Adrenal gland (tissue), 19 donors: Measurements from ENCODE around the gene IRAK3. TPM values are rescaled to one million over a fixed set of nuclear protein-coding genes. Genes with fewer than 3 reads are reported as not detected.

Experiments used
- DNase-seq, 7 donors: peaks; one replicate each; pipeline ENCODE4 v3.0.0-alpha.2; 2019 to 2020
- H3K27ac ChIP-seq, 5 donors: fragments of 200-600 bp; sonication (generic) in 4 of 5; 1 replicate in 3 of 5; 2 replicates in 2 of 5; pipeline versions ENCODE4 v1.5.1 to v1.8.0; 2016 to 2020; ENCODE audit warnings: mild to moderate bottlenecking in 1 of 5
- H3K27me3 ChIP-seq: fragments of 200-600 bp; 2 replicates; pipeline ENCODE4 v1.8.0; 2021
- H3K36me3 ChIP-seq, 2 donors: fragments of 200-600 bp; replicated peaks in 1 of 2; 1 replicate in 1 of 2; 2 replicates in 1 of 2; pipeline versions ENCODE4 v1.5.1 to v1.8.0; 2018 to 2022
- H3K4me1 ChIP-seq, 2 donors: fragments of 200-600 bp; replicated peaks in 1 of 2; 1 replicate in 1 of 2; 2 replicates in 1 of 2; pipeline versions ENCODE4 v1.5.1 to v1.8.0; 2018 to 2021
- H3K4me3 ChIP-seq, 4 donors: fragments of 200-600 bp; sonication (generic) in 3 of 4; one replicate each; pipeline ENCODE4 v1.5.1; 2016 to 2018
- H3K9me3 ChIP-seq, 3 donors: fragments of 200-600 bp; sonication (generic) in 1 of 3; replicated peaks in 1 of 3; 1 replicate in 2 of 3; 2 replicates in 1 of 3; pipeline versions ENCODE4 v1.5.1 to v1.8.0; 2016 to 2021
- CTCF ChIP-seq, 6 experiments: fragments of 450-650 bp in 4 of 6; fragments of 200-600 bp in 2 of 6; sonication (generic) in 1 of 6; IDR thresholded peaks; 1 replicate in 5 of 6; 2 replicates in 1 of 6; pipeline versions ENCODE4 v1.5.1 to v1.8.0; 2016 to 2021; ENCODE audit warnings: antibody characterized with exemption in 6 of 6, mild to moderate bottlenecking in 2 of 6, moderate library complexity in 1 of 6
- POLR2A ChIP-seq, 2 donors: fragments of 450-650 bp; IDR thresholded peaks; one replicate each; pipeline ENCODE4 v1.6.1; 2017; ENCODE audit warnings: antibody characterized with exemption in 2 of 2, mild to moderate bottlenecking in 2 of 2, moderate library complexity in 1 of 2
- WGBS, 4 donors: extraction: QIAGEN DNeasy Blood & Tissue Kit in 2 of 4; methylation state at CpG; one replicate each; pipeline versions ENCODE4 v1.1.5 to v1.1.7; 2013 to 2017; 5-methylcytosine and 5-hydroxymethylcytosine counted together
- intact Hi-C, 2 donors: fragments of 100-400 bp; cut with DNase I; formaldehyde crosslinking; loops; one replicate each; pipeline versions ENCODE4 v1.14.1 to v1.15.0; 2022 to 2023
- long read RNA-seq, 10 donors: library from polyadenylated mRNA in 3 of 10; unstranded in 2 of 10; stranded (forward) in 1 of 10; transcript quantifications; one replicate each; pipeline ENCODE4 v2.0.0 and lab custom pipeline, GENCODE V29; 2021 to 2026
- polyA plus RNA-seq, 3 donors: library from polyadenylated mRNA; stranded (reverse); fragments of 200-250 nt in 2 of 3; fragments of 350-450 nt in 1 of 3; fragmentation: Illumina TruSeq in 1 of 3; extraction: RNeasy Lipid Tissue Mini Kit (QIAGEN cat#74804) in 1 of 3; gene quantifications; one replicate each; pipeline ENCODE4 v1.2.3, GENCODE V29; 2013 to 2014
- total RNA-seq, 9 donors: library from RNA; depleted of rRNA in 4 of 9; stranded (reverse); fragments of >200 nt in 4 of 9; fragments of 120-200 nt in 1 of 9; fragmentation: NEBNext Ultra II Directional in 1 of 9; extraction: Animal tissue kit (Norgen Biotek cat#: 25700) in 1 of 9; gene quantifications; one replicate each; pipeline versions ENCODE4 v1.1.0 to v1.2.4, GENCODE V29; 2013 to 2023
- donor health status: healthy with polysubstance abuse.
- donor health status: Bipolar disorder and iron deficiency.
- donor health status: DM: yes; HTN: yes; CAD: no.
- donor health status: DM: no; HTN: no; CAD: no.
- donor health status: DM: no; HTN: no; CAD: no.
- donor health status: DM: yes; HTN: yes; CAD: no.

Gene IRAK3
- total RNA-seq (10 to 100 TPM in 5 of 9 donors, 1 to 10 TPM in 4; 3.8 to 29.0 (median 11.5) TPM), polyA plus RNA-seq (1 to 10 TPM; 3.3 to 6.4 (median 4.9) TPM)
- long read RNA-seq, donor 1: 0 reads
- long read RNA-seq, donor 2: 0 reads
- long read RNA-seq, donor 3, full-length matches to known transcripts: 1 of 1 reads
- long read RNA-seq, donor 3, partial matches to known transcripts: 0 of 1 reads
- long read RNA-seq, donor 3, other reads (novel, unspliced or antisense): 0 of 1 reads
- long read RNA-seq, donor 4, full-length matches to known transcripts: 5 of 6 reads
- long read RNA-seq, donor 4, partial matches to known transcripts: 0 of 6 reads
- long read RNA-seq, donor 4, other reads (novel, unspliced or antisense): 1 of 6 reads
- long read RNA-seq, donor 5, full-length matches to known transcripts: 3 of 7 reads
- long read RNA-seq, donor 5, partial matches to known transcripts: 0 of 7 reads
- long read RNA-seq, donor 5, other reads (novel, unspliced or antisense): 4 of 7 reads
- long read RNA-seq, donor 6, partial matches to known transcripts: 0 of 1 reads
- long read RNA-seq, donor 6, other reads (novel, unspliced or antisense): 1 of 1 reads
- long read RNA-seq, donor 7: 0 reads
- long read RNA-seq, donor 8, full-length matches to known transcripts: 1 of 1 reads
- long read RNA-seq, donor 8, partial matches to known transcripts: 0 of 1 reads
- long read RNA-seq, donor 8, other reads (novel, unspliced or antisense): 0 of 1 reads
- long read RNA-seq, donor 9: 0 reads
- long read RNA-seq, donor 10, partial matches to known transcripts: 157 of 328 reads
- long read RNA-seq, donor 10, other reads (novel, unspliced or antisense): 171 of 328 reads

GRCh38 chr12:66188584-66189485 lies at the start of gene IRAK3:
TSS of gene IRAK3 (plus strand) at chr12:66189214. CDS start at chr12:66189300, 86 bp downstream.
- Histone ChIP-seq H3K36me3 (no peaks in the 10 kb centered on the region), H3K27me3 (no peaks in the 10 kb centered on the region), H3K4me3 (peak within 1 kb of the TSS in 1 of 4 donors; percentile 68), H3K9me3 (no peaks in the 10 kb centered on the region), H3K4me1 (peaks cover 0 to 18% of the 10 kb centered on the region in 2 donors), H3K27ac (peak within 1 kb of the TSS in 4 of 5 donors; percentile 69 to 94 (median 84))
- WGBS, 4 donors: 18 to 65% (median 27%) methylated on average over 22 to 82 of the region's 82 CpGs
- intact Hi-C loops: no loop called here
- TF ChIP-seq CTCF (IDR thresholded peaks at IDR 0.05): no peak
- TF ChIP-seq POLR2A (IDR thresholded peaks at IDR 0.05): peak; percentile 73 to 83
- peak; percentile 76 to 93 (median 82) for DNase-seq

GRCh38 chr12:66139328-66139727 lies 49.7 kb upstream of the IRAK3 start:
- Histone ChIP-seq H3K36me3 (peaks cover 4 to 25% of the 10 kb centered on the region in 2 donors), H3K9me3 (peaks cover 3 to 20% (median 13%) of the 10 kb centered on the region in 3 donors), H3K4me1 (peaks cover 0 to under 1% of the 10 kb centered on the region in 2 donors), H3K27me3 (no peaks in the 10 kb centered on the region), H3K27ac (no peak overlapping the region), H3K4me3 (no peak overlapping the region)
- DNase-seq: no peak
- TF ChIP-seq POLR2A (IDR thresholded peaks at IDR 0.05): no peak
- no peak for TF ChIP-seq CTCF (IDR thresholded peaks at IDR 0.05)
- WGBS, 4 donors: 93 to 99% (median 98%) methylated on average over 2 of the region's 2 CpGs
- intact Hi-C loops: no loop called here

- intact Hi-C loops: no loop called here
- DNase-seq: no peak
Observed at GRCh38 chr12:66140731-66141130, 48.3 kb upstream of the IRAK3 start.

More at GRCh38 chr12:66140731-66141130, 48.3 kb upstream of the IRAK3 start:
- Histone ChIP-seq H3K4me1 (peaks cover 0 to 15% of the 10 kb centered on the region in 2 donors), H3K4me3 (no peak overlapping the region), H3K36me3 (peaks cover 4 to 25% of the 10 kb centered on the region in 2 donors), H3K27ac (no peak overlapping the region), H3K27me3 (no peaks in the 10 kb centered on the region), H3K9me3 (peaks cover 3 to 20% (median 13%) of the 10 kb centered on the region in 3 donors)
- no peak for TF ChIP-seq POLR2A (IDR thresholded peaks at IDR 0.05)
- no peak for TF ChIP-seq CTCF (IDR thresholded peaks at IDR 0.05)
